DND-41 (cell line): ENCODE results near the gene GOLGA3.

Source experiments
- CTCF ChIP-seq: IDR thresholded peaks from 2 replicates; pipeline ENCODE4 v1.5.1; 2012; ENCODE audit warnings: borderline replicate concordance, low read length, moderate library complexity, mild to moderate bottlenecking; ENCODE audit not compliant: poor library complexity, severe bottlenecking; ENCODE audit errors: extremely low read depth
- EZH2 ChIP-seq: IDR thresholded peaks from 3 replicates; pipeline ENCODE4 v1.6.1; 2012; ENCODE audit warnings: borderline replicate concordance, low read depth, mild to moderate bottlenecking, moderate library complexity, low read length, inconsistent platforms; ENCODE audit not compliant: severe bottlenecking

- TF ChIP-seq CTCF, result no peak
- no peak for TF ChIP-seq EZH2
Observed at GRCh38 chr12:132825861-132826260, 2.8 kb downstream of the GOLGA3 start.
